Activated B cell treated with CpG ODN at 0.5 μM for 24 hours (primary cell): ENCODE data around the gene LIN52. TPM values are rescaled to one million over a fixed set of nuclear protein-coding genes. Genes with fewer than 3 reads are reported as not detected.

ENCODE experiments used
- ATAC-seq: fragments of 200-7000 bp; cut with Tn5 transposase; one replicate; pipeline ENCODE4 v1.10.0; 2021; ENCODE audit warnings: low read depth, mild to moderate bottlenecking, moderate library complexity
- CTCF ChIA-PET: fragments of 350-600 bp; sonication (Branson Sonifier 250); formaldehyde crosslinking; loops from one replicate; lab custom pipeline; 2021; ENCODE audit warnings: antibody characterized with exemption; lab: Charles Lee
- POLR2A ChIA-PET: fragments of 350-600 bp; sonication (Branson Sonifier 250); formaldehyde crosslinking; loops from one replicate; lab custom pipeline; 2021; ENCODE audit warnings: antibody characterized with exemption; lab: Charles Lee
- DNase-seq: peaks from one replicate; pipeline ENCODE4 v3.0.0; 2022
- H3K27ac Mint-ChIP-seq: one replicate; pipeline ENCODE4 v1.8.0; 2020; ENCODE audit warnings: mixed read lengths
- H3K27me3 Mint-ChIP-seq: one replicate; pipeline ENCODE4 v1.8.0; 2021; ENCODE audit warnings: mixed read lengths
- H3K36me3 Mint-ChIP-seq: one replicate; pipeline ENCODE4 v1.8.0; 2021; ENCODE audit warnings: low read depth, mixed read lengths
- H3K4me1 Mint-ChIP-seq: one replicate; pipeline ENCODE4 v1.8.0; 2021; ENCODE audit warnings: mixed read lengths
- H3K4me3 Mint-ChIP-seq: one replicate; pipeline ENCODE4 v1.8.0; 2020; ENCODE audit warnings: mild to moderate bottlenecking, mixed read lengths
- H3K9me3 Mint-ChIP-seq: one replicate; pipeline ENCODE4 v1.8.0; 2020; ENCODE audit warnings: mixed read lengths
- intact Hi-C: fragments of 100-400 bp; cut with micrococcal nuclease; formaldehyde crosslinking; loops from one replicate; pipeline ENCODE4 v1.15.1; 2024
- total RNA-seq: library from RNA; stranded (reverse); gene quantifications from 2 replicates; pipeline ENCODE4 v1.2.3, GENCODE V29; 2022
- TF ChIP-seq, protein P1 (sequence below): fragments of 200-600 bp; IDR thresholded peaks from one replicate; pipeline ENCODE4 v1.8.0; 2022; ENCODE audit warnings: antibody characterized with exemption, mild to moderate bottlenecking

LIN52 gene
- total RNA-seq, 1 donor from 2014 or later: 12.4 TPM

DNA sequence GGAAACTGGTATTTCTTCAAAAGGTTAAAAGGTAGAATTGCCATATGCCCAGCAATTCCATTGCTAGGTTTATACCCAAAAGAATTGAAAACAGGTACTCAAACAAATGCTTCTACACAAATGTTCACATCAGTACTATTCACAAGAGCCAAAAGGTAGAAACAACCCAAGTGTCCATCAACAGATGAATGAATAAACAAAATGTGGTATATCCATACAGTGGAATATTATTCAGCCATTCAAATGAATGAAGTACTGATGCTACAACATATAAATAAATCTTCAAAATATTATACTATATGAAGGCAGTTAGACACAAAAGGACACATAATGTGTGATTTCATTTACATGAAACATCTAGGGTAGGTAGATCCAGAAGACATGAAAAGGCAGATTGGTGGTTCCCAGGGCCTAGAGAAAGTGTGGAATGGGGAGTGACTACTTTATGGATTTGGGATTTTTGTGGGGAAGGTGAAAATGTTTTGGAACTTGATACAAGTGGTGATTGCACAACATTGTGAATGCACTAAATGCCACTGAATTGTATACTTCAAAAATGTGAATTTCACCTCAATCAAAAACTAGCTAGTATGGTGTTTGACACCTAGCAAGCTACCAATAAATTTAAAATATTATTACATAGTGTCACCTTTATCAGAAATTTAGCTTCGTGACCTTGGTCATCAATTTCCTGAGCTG, 41.7 kb downstream of the LIN52 start:
- Mint-ChIP-seq H3K27me3 (no peaks in the 10 kb centered on the region), H3K4me1 (no peaks in the 10 kb centered on the region), H3K9me3 (no peaks in the 10 kb centered on the region), H3K4me3 (no peak overlapping the region), H3K36me3 (peaks cover 5% of the 10 kb centered on the region), H3K27ac (no peak overlapping the region)
- DNase-seq (no peak), ATAC-seq (no peak)
- CTCF ChIA-PET: no interaction called here
- intact Hi-C loops: no loop called here
- TF ChIP-seq, protein P1, sequence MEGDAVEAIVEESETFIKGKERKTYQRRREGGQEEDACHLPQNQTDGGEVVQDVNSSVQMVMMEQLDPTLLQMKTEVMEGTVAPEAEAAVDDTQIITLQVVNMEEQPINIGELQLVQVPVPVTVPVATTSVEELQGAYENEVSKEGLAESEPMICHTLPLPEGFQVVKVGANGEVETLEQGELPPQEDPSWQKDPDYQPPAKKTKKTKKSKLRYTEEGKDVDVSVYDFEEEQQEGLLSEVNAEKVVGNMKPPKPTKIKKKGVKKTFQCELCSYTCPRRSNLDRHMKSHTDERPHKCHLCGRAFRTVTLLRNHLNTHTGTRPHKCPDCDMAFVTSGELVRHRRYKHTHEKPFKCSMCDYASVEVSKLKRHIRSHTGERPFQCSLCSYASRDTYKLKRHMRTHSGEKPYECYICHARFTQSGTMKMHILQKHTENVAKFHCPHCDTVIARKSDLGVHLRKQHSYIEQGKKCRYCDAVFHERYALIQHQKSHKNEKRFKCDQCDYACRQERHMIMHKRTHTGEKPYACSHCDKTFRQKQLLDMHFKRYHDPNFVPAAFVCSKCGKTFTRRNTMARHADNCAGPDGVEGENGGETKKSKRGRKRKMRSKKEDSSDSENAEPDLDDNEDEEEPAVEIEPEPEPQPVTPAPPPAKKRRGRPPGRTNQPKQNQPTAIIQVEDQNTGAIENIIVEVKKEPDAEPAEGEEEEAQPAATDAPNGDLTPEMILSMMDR: no peak
- POLR2A ChIA-PET: no interaction called here

DNA sequence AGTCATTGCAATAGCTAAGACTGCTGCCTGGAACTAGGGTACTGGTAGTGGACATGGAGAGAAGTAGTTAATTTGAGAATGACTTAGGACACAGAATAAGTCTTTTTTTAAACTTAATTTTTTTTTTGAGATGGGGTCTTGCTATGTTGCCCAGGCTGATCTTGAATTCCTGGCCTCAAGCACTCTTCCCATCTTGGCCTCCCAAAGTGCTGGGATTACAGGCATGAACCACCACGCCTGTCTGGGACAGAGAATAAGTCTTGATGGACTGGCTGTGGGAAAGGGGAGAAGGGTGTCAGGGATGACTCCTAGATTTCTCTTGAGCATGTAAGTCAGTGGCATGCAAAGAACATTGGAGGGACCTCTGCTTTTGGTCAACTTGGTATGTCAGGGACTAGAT, 42.9 kb downstream of the LIN52 start:
- CTCF ChIA-PET: no interaction called here
- DNase-seq (no peak), ATAC-seq (no peak)
- no peaks in the 10 kb centered on the region for H3K27me3 Mint-ChIP-seq
- TF ChIP-seq, protein P1: no peak
- H3K9me3 Mint-ChIP-seq: no peaks in the 10 kb centered on the region
- no peak overlapping the region for H3K27ac Mint-ChIP-seq
- intact Hi-C loops: no loop called here
- no peaks in the 10 kb centered on the region for H3K4me1 Mint-ChIP-seq
- peaks cover 5% of the 10 kb centered on the region for H3K36me3 Mint-ChIP-seq
- POLR2A ChIA-PET: no interaction called here
- H3K4me3 Mint-ChIP-seq: no peak overlapping the region

DNA sequence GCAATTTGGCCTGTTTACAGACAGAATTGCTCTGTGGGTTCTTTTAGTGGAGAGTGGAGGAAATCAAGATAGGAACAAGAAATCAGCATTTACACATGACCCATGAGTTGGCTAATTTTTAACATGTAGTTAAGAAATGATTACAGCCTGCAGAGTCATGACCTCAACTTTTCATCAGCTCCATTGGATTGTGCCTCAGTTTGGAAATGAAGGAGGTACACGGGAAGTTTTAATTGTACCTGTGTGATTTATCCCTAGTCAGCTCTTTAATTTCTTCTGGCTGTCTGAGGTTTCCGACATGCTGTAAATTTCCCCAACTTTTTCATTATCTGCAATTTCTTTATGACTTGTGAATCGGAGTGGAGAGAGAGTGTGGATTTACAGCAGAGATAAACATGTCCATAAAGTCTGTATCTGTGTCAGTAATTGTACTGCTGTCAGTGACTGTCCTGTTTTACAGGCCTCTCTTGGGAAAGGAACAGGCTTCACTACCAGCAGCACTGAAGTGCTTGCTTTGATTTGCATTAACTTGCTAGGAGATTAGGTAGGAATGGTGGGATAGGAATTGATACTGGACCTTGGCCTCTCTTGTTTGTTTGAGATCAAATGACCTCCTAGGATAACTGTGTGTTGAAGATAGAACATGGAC, 49.2 kb downstream of the LIN52 start:
- no peaks in the 10 kb centered on the region for H3K9me3 Mint-ChIP-seq
- H3K4me1 Mint-ChIP-seq: peaks cover 11% of the 10 kb centered on the region
- H3K27ac Mint-ChIP-seq: no peak overlapping the region
- no peak overlapping the region for H3K4me3 Mint-ChIP-seq
- intact Hi-C loops: no loop called here
- CTCF ChIA-PET: no interaction called here
- POLR2A ChIA-PET: no interaction called here
- no peaks in the 10 kb centered on the region for H3K36me3 Mint-ChIP-seq
- ATAC-seq (no peak), DNase-seq (no peak)
- TF ChIP-seq, protein P1: no peak
- H3K27me3 Mint-ChIP-seq: no peaks in the 10 kb centered on the region

DNA sequence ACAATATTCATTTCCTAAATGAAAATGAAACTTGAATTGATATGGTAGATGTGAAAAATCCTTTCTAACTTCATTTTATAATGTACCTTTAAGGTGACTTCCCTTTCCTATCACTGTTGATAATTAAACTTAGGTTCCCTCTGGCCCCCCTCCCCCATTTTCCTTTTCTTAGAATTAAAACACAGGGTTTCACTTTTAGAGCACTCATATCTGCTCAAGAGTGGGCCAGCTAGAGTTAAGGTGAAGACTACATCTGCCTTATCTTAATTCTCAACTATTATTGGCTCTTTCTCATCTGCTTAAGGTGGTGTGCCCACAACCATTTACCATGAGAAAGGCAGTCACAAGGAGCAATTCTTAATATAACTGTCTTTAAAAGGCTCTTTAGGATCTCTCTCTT, 49.7 kb downstream of the LIN52 start:
- Mint-ChIP-seq H3K4me3 (no peak overlapping the region), H3K9me3 (no peaks in the 10 kb centered on the region), H3K27me3 (no peaks in the 10 kb centered on the region), H3K27ac (no peak overlapping the region), H3K36me3 (no peaks in the 10 kb centered on the region), H3K4me1 (peaks cover 11% of the 10 kb centered on the region)
- ChIA-PET POLR2A (no interaction called here), CTCF (no interaction called here)
- TF ChIP-seq, protein P1: no peak
- intact Hi-C loops: no loop called here
- ATAC-seq (no peak), DNase-seq (no peak)

DNA sequence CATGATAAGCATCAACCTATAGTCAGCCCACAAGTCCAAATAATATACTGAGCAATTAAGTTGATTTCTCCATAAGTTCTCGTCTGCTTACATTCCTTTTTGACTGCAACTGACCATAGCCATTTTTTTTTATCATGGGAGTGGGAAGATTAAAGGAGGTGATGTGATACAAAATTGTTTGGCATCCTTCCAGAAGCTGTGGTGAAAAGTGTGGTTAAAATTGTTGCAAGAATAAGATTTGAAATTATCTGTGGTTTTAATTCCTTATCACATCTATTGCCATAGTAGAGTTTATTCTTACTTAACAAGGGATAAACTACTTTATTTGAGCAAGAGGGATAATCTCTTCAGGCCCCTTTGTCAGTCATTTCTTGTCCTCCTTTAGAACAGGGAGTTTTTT, 50.7 kb downstream of the LIN52 start:
- DNase-seq: no peak
- intact Hi-C loops: no loop called here
- no peak overlapping the region for H3K4me3 Mint-ChIP-seq

More for the DNA sequence above, 50.7 kb downstream of the LIN52 start:
- ATAC-seq: no peak
- TF ChIP-seq, protein P1: no peak
- POLR2A ChIA-PET: no interaction called here
- Mint-ChIP-seq H3K36me3 (no peaks in the 10 kb centered on the region), H3K4me1 (peaks cover 16% of the 10 kb centered on the region), H3K9me3 (no peaks in the 10 kb centered on the region), H3K27me3 (no peaks in the 10 kb centered on the region), H3K27ac (no peak overlapping the region)
- CTCF ChIA-PET: interaction anchor here (1.0 kb wide), 1 partner anchor 116 kb away, joined by 3 read pairs; no protein-coding TSS in a partner anchor
